HG03135 (cell line): ENCODE results near the gene TCF19.

Experiments
- ATAC-seq: cut with Tn5 transposase; IDR thresholded peaks from one replicate; pipeline ENCODE4 v1.9.1; 2021; ENCODE audit warnings: mild to moderate bottlenecking, moderate library complexity; ENCODE audit not compliant: unreplicated experiment

The TCF19 gene

DNA sequence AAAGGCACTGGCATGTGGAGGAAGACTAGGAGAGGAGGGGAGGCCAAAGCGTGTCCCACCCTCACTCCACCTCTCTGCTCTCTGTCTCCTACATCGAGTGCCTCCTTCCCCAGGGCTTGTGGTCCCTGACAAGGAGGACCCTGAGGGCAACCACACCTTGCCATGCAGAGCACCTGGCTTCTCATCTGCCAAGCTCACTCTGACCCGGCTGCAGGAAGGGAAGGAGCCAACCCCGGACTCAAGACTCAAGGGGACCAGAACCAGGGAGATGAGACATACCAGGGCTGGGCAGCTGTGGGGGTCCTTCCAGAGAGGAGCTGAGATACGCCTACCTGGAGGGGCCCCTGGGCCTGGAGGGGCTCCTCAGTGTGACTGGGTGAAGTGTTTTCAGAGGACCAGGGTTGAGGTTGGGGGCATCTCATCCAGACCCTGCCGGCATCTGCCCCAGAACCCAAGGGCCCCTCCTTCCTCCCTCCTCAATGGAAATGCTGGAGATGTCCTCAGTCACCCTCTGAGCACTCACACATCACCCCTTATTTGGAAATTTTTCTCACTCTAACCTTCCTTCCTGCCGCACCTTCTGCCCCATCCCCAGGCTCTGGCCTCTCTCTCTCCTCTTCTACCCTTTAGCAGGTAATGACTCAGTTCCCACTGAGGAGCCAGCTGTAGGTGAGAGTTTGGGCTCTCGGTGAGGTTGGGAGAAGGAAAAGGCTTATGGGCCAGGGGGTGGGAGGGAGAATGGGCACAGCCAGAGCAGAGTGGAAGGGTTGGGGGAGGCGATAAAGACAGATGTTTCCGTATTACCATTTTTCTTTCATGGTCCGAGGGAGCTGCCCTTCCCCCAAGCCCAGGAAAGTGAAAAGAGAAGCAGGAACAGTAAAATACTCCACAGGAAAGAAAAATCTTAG lies 44.1 kb downstream of the TCF19 start:
- ATAC-seq, result no peak

- ATAC-seq, result peak; percentile 60
These were observed 45.1 kb downstream of the TCF19 start for GRCh38 chr6:31203345-31203979.

GRCh38 chr6:31204751-31205145 lies 46.4 kb downstream of the TCF19 start:
- ATAC-seq, result no peak

DNA sequence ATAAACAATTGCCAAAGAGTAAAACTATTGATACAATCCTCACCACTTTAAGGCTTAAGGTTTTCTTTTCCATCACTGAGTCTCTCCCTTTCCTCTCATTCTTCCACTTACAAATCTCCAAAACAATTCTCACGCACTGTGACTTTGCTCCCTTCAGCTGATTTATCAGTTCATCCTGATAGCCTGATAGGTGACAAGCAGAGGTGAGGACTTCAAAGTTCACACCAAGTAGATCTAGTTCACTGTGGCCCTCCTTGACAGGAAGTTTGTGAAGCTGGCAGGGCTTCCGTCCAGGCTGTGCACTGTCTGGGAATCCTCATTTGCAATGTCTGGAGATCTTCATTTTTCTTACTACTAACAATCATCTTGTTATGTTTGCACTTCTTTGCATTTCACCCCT lies 47.2 kb downstream of the TCF19 start:
- ATAC-seq, result no peak

GRCh38 chr6:31208506-31208905 lies 50.1 kb downstream of the TCF19 start:
- ATAC-seq, result no peak

DNA sequence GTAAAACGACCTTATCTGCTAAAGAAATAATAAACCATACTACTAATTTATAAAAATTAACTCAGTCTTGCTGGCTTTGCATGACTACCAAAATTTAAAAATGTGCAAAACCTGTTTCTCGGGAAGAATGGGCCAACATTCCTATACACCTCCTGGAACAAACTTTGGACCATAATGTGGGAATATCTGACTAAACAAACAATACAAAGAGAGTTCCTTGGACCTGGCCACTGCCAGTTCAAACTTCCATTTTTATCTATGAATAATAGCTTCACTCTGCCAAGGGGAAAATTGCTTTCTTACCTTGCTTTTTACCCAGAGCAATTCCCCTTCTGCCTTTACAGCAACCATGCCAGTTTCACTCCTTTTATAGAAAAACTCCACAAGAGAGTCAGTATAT lies 50.7 kb downstream of the TCF19 start:
- no peak for ATAC-seq

GRCh38 chr6:31210123-31210522 lies 51.7 kb downstream of the TCF19 start:
- no peak for ATAC-seq

DNA sequence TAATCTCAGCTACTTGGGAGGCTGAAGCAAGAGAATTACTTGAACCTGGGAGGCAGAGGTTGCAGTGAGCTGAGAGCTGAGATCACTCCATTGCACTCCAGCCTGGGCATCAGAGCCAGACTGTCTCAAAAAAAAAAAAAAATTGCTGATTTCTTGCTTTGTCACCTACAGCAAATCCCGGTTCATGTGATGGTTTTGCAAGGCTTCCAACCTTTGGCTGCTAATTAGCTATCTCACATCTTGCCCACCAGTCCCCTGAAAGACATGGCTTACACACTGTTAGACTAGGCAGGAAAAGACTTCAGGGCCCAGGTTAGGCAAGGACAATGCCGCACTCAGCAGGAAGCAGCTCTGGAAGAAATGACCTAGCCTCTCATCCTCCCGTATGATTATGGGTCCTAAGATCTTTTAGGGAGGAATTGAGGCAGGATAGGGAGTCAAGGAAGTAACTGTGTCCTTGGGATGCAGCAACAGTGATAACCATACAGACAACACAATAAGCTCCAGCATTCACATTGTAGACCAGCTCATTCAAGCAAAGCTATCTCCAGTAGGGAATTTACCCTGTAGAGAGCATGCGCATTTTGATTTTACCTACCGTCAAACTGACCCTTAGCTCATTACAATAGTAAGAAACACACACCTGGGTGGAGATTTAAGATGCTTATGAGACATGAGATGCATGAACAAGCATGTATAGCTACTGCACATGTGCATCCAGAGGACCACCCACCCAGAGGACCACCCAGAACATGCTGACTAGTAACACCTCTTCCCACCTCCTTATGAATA lies 52.5 kb downstream of the TCF19 start:
- no peak for ATAC-seq
